Mesendoderm (in vitro differentiated cells): ENCODE measurements around the gene MATR3. TPM values are rescaled to one million over a fixed set of nuclear protein-coding genes. Genes with fewer than 3 reads are reported as not detected.

Source experiments
- DNase-seq: peaks from one replicate; pipeline ENCODE4 v3.0.0; 2013
- H2AK5ac ChIP-seq: 2 replicates; pipeline ENCODE4 v1.6.1; 2013; ENCODE audit warnings: low read length, inconsistent platforms
- H2BK120ac ChIP-seq: 2 replicates; pipeline ENCODE4 v1.6.1; 2013; ENCODE audit warnings: low read depth, mild to moderate bottlenecking, low read length, moderate library complexity, mixed read lengths
- H2BK15ac ChIP-seq: replicated peaks from 2 replicates; pipeline ENCODE4 v1.6.1; 2013; ENCODE audit warnings: low read depth, mild to moderate bottlenecking, moderate library complexity
- H2BK5ac ChIP-seq: 2 replicates; pipeline ENCODE4 v1.6.1; 2013; ENCODE audit warnings: low read length, inconsistent platforms
- H3K18ac ChIP-seq: 2 replicates; pipeline ENCODE4 v1.6.1; 2013; ENCODE audit warnings: mild to moderate bottlenecking, low read length, mixed read lengths
- H3K23ac ChIP-seq: one replicate; pipeline ENCODE4 v1.6.1; 2013; ENCODE audit warnings: low read length
- H3K27ac ChIP-seq: 2 replicates; pipeline ENCODE4 v1.5.1; 2013; ENCODE audit warnings: low read depth, mild to moderate bottlenecking, inconsistent platforms, low read length, moderate library complexity
- H3K27me3 ChIP-seq: 2 replicates; pipeline ENCODE4 v1.6.1; 2013; ENCODE audit warnings: low read length, control low read depth, mild to moderate bottlenecking, inconsistent platforms; ENCODE audit not compliant: insufficient read depth, poor library complexity
- H3K36me3 ChIP-seq: 2 replicates; pipeline ENCODE4 v1.6.1; 2013; ENCODE audit warnings: low read length, inconsistent platforms; ENCODE audit not compliant: control insufficient read depth, insufficient read depth
- H3K4ac ChIP-seq: one replicate; pipeline ENCODE4 v1.6.1; 2013; ENCODE audit warnings: low read depth, mild to moderate bottlenecking, low read length, moderate library complexity
- H3K4me1 ChIP-seq: 2 replicates; pipeline ENCODE4 v1.6.1; 2013; ENCODE audit warnings: low read depth, low read length, inconsistent platforms; ENCODE audit not compliant: control insufficient read depth
- H3K4me2 ChIP-seq: 2 replicates; pipeline ENCODE4 v1.6.1; 2013; ENCODE audit warnings: low read length
- H3K4me3 ChIP-seq: 2 replicates; pipeline ENCODE4 v1.5.1; 2013; ENCODE audit warnings: mild to moderate bottlenecking, low read length
- H3K56ac ChIP-seq: one replicate; pipeline ENCODE4 v1.6.1; 2013; ENCODE audit warnings: low read length
- H3K79me1 ChIP-seq: 2 replicates; pipeline ENCODE4 v1.6.1; 2013; ENCODE audit warnings: low read length, inconsistent platforms
- H3K79me2 ChIP-seq: 2 replicates; pipeline ENCODE4 v1.6.1; 2013; ENCODE audit warnings: mild to moderate bottlenecking, low read length; ENCODE audit not compliant: control insufficient read depth, insufficient read depth
- H3K9ac ChIP-seq: 2 replicates; pipeline ENCODE4 v1.6.1; 2013; ENCODE audit warnings: low read length, inconsistent platforms
- H4K5ac ChIP-seq: one replicate; pipeline ENCODE4 v1.6.1; 2013; ENCODE audit warnings: low read length
- H4K8ac ChIP-seq: one replicate; pipeline ENCODE4 v1.6.1; 2013; ENCODE audit warnings: low read depth, mild to moderate bottlenecking, control low read depth, low read length, moderate library complexity
- WGBS: extraction: QIAGEN DNeasy Blood & Tissue Kit; methylation state at CpG from one replicate; pipeline ENCODE4 v1.1.7; 2013; ENCODE audit warnings: low lambda C conversion rate, missing lambda C conversion rate; ENCODE audit not compliant: insufficient coverage; ENCODE audit errors: extremely low coverage; 5-methylcytosine and 5-hydroxymethylcytosine counted together
- small RNA-seq: library from polyadenylated mRNA; stranded (forward); fragments of <200 nt; extraction: miRNeasy Mini kit (QIAGEN cat#:217004); gene quantifications from one replicate; pipeline ENCODE3, GENCODE V24; 2013; ENCODE audit not compliant: insufficient read depth

MATR3 gene

DNA sequence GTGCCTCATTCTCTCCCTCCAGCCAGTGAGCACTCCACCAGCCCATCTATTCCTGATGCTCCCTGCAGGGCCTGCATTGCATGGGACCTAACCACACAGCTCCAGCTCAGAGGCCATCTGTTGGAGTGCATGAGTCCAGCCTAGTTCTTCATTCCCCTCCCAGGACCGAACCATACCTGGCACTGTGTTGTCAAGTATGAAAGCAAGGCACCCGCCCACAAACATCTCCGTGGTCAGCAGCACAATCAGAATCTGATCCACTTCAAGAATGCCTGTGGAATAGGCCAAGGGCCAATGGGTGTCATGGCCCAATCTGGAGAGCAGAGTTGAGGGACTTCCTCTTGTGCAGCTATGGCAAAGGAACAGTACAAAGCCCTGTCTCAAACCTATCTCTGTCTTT, 83.7 kb downstream of the MATR3 start:
- Histone ChIP-seq H3K36me3 (peaks cover 3% of the 10 kb centered on the region), H2BK15ac (no peak overlapping the region), H4K5ac (no peak overlapping the region), H3K4ac (no peak overlapping the region), H3K27ac (no peak overlapping the region), H3K56ac (no peak overlapping the region), H3K79me1 (no peaks in the 10 kb centered on the region), H3K4me1 (no peaks in the 10 kb centered on the region), H2AK5ac (no peak overlapping the region), H4K8ac (no peak overlapping the region), H3K27me3 (no peaks in the 10 kb centered on the region), H2BK120ac (no peak overlapping the region), H3K79me2 (no peaks in the 10 kb centered on the region), H3K23ac (no peak overlapping the region), H2BK5ac (no peak overlapping the region), H3K4me2 (no peak overlapping the region), H3K18ac (no peak overlapping the region), H3K4me3 (no peak overlapping the region), H3K9ac (no peak overlapping the region)
- DNase-seq = no peak
- no CpG with 5 or more reads among the region's 3 CpGs for whole genome bisulfite sequencing

DNA sequence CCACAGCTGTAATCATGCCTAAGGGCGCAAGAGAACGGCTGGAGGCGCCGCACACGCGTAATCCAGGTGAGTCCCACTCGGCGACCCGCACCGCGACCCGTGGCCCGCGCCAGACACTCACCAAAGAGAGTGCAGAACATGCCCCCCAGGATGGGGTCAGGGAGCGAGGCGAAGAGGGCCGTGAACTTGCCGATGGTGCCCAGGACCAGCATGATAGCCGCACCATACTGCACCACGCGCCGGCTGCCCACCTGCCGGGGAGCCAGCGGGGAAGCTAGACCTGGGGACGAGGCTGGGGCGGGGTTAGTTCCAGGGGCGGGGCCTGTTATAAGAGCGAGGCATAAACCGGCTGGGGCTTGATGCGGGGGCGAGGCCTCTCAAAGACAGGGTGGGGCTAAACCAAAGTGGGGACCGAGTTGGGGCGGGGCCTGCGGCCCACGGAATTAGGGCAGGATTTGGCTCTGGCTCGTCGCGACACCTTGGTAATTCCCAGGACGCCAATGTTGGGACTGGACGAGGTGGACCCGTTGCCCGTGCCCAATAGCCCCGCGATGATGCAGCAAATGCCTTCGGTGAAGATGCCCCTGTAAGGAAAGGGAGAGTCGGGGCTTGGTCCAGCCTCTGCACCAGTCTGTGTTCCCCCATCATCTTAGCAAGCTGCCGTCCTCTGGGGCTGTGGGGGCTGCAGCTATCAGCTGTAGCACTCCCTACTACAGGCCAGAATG, 84.7 kb downstream of the MATR3 start:
- H3K79me1 ChIP-seq = no peaks in the 10 kb centered on the region
- H2BK15ac ChIP-seq = no peak overlapping the region
- no peaks in the 10 kb centered on the region for H3K27me3 ChIP-seq
- H3K56ac ChIP-seq = no peak overlapping the region
- no peak overlapping the region for H3K4me2 ChIP-seq
- H3K36me3 ChIP-seq = peaks cover 3% of the 10 kb centered on the region
- no peak overlapping the region for H3K18ac ChIP-seq
- H2BK120ac ChIP-seq = no peak overlapping the region
- no peak overlapping the region for H3K23ac ChIP-seq
- DNase-seq = no peak
- no peak overlapping the region for H3K4me3 ChIP-seq
- no CpG with 5 or more reads among the region's 47 CpGs for WGBS
- H3K4me1 ChIP-seq = peaks cover 3% of the 10 kb centered on the region
- no peaks in the 10 kb centered on the region for H3K79me2 ChIP-seq
- no peak overlapping the region for H3K4ac ChIP-seq
- H4K5ac ChIP-seq = no peak overlapping the region
- H2AK5ac ChIP-seq = no peak overlapping the region
- no peak overlapping the region for H3K27ac ChIP-seq
- H3K9ac ChIP-seq = no peak overlapping the region
- no peak overlapping the region for H2BK5ac ChIP-seq
- H4K8ac ChIP-seq = no peak overlapping the region

DNA sequence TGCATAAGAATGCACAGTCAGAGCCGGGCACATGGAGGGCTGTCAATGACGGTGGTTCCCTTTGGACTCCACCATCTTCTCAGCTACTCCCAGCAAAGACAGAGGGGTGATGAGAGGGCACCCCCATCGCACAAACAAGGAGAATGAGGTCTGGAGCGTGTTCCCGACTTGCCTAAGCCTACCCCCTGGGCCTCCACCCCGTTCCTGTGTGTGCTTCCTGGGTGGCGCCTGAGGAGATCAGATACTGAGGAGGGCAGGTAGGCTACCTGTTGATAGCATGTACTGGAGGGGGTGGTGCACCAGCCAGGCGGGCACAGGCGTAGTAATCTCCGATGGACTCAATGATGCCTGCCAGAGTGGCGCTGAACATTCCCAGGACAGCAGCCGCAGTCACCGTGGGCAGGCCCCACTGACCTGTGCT, 85.4 kb downstream of the MATR3 start:
- peaks cover 3% of the 10 kb centered on the region for H3K4me1 ChIP-seq
- no peaks in the 10 kb centered on the region for H3K27me3 ChIP-seq
- no peak overlapping the region for H2AK5ac ChIP-seq
- no peak overlapping the region for H3K4ac ChIP-seq
- no peak overlapping the region for H3K56ac ChIP-seq
- H3K4me3 ChIP-seq = no peak overlapping the region
- no peak overlapping the region for H3K27ac ChIP-seq
- H4K8ac ChIP-seq = no peak overlapping the region
- H3K23ac ChIP-seq = no peak overlapping the region
- H2BK120ac ChIP-seq = no peak overlapping the region
- H4K5ac ChIP-seq = no peak overlapping the region
- H3K79me1 ChIP-seq = no peaks in the 10 kb centered on the region
- DNase-seq = no peak
- H2BK5ac ChIP-seq = no peak overlapping the region
- H3K36me3 ChIP-seq = peaks cover 2% of the 10 kb centered on the region
- H3K79me2 ChIP-seq = no peaks in the 10 kb centered on the region
- H2BK15ac ChIP-seq = no peak overlapping the region
- H3K9ac ChIP-seq = no peak overlapping the region
- H3K18ac ChIP-seq = no peak overlapping the region
- no CpG with 5 or more reads among the region's 13 CpGs for WGBS
- H3K4me2 ChIP-seq = no peak overlapping the region

DNA sequence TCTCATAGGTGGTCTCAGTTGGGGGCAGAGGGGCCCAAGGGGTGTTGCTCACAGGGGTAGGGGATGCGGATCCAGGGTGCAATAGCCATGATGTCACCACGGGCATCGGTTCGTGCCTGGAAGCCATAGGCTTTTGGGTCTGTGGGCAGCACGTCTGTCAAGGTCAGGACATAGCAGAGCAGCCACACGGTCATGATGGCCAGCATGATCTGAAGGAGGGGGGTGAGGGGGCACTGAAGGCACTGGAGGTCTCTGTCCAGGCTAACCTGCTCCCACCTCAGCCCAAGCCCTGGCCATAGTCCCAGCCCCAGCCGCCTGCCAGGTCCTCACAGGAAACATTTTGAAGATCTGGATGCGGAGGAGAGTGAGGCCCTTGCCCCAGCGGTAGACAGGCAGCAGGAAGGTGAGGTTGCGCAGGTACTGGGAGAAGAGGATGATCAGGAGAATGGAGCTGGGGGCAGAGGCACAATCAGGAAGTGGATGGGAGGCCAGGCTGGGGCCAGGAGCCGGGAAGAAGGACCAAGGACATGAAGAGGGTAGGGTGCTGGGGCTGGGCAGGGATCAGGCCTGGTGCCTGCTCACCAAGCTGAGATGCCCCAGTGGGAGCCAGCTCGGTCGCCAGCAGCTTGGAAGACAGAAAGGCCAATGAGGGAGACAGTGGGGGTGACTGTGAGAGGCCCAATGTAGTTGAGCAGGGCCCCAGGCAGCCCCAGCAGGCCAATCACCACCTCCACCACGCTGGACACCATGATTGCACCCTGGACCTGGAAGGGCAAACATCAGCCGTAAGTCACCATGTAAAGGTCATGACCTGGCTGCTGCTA, 86.3 kb downstream of the MATR3 start:
- H2BK120ac ChIP-seq = no peak overlapping the region
- DNase-seq = no peak

More for the DNA sequence above, 86.3 kb downstream of the MATR3 start:
- Histone ChIP-seq H3K4ac (no peak overlapping the region), H2BK15ac (no peak overlapping the region), H2BK5ac (no peak overlapping the region), H3K79me2 (no peaks in the 10 kb centered on the region), H3K23ac (no peak overlapping the region), H3K4me2 (no peak overlapping the region), H3K27ac (no peak overlapping the region), H3K9ac (no peak overlapping the region), H3K27me3 (no peaks in the 10 kb centered on the region), H2AK5ac (no peak overlapping the region), H3K4me1 (peaks cover 3% of the 10 kb centered on the region), H3K56ac (no peak overlapping the region), H4K8ac (no peak overlapping the region), H3K18ac (no peak overlapping the region), H3K4me3 (no peak overlapping the region), H3K79me1 (no peaks in the 10 kb centered on the region), H4K5ac (no peak overlapping the region), H3K36me3 (no peaks in the 10 kb centered on the region)
- WGBS = no CpG with 5 or more reads among the region's 15 CpGs

Small RNAs within 50 kb of the gene (small RNA-seq; reads per million reads assigned to genes)
- gene RNA5SP195 = not detected
- gene SNORA74A = 334 reads per million, percentile 98 among the genes with 10 or more reads in this experiment
- 62.3 reads per million, percentile 95 among the genes with 10 or more reads in this experiment for gene SNORA74D
